ENCODE data around the gene BLVRB. TPM values are rescaled to one million over a fixed set of nuclear protein-coding genes. Genes with fewer than 3 reads are reported as not detected.
"Not testable (repeated sequence)": the region's sequence is repeated elsewhere in the genome, so short reads cannot be mapped to it uniquely, and the experiment has no call there.

Gene BLVRB
- total and polyA plus RNA-seq, 2 donors (not counting 3 experiments of a cell fraction or from before 2014, with no cell fraction given) = 30.8 to 113 TPM

DNA sequence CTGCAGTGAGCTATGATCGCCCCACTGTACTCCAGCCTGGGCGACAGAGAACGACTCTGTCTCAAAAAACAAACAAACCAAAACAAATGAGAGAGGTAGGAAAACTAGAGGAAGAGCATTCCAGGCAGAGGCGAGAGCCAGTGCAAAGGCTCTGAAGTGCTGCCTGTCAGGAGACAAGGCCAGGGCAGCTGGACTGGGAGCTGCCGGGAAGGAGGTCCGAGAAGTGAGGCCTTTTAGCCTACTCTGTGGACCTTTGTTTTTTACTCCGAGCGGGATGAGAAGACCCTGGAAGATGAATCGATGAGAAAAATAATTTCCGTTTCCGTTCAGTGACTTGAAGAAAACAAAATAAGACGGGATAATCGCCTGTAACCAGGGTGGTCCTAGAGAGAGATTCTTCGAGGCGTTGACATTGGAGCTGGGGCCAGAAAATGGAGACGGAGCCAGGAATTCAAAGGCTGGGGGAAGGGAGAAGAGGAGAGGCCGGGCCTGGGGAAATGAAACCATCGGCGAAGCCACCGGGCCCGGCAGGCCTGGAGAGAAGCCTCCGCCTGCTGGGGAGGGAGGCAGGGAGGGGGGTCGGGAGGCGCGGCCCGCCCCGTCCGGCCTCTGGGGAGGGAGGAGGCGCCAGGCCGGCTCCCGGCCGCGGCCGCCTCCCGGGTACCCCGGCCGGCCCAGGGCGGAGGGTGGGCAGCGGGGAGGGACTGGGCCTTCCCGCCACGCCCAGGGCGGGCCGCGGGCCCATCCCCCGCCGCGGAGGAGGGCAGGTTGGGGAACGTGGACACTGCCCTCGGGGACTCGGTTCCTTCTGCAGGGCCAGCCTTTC lies 31.9 kb downstream of the BLVRB start:
- H3K27me3 ChIP-seq (ENCODE audit: control insufficient read depth in 2 of 2, insufficient read depth in 2 of 2, low read length in 2 of 2) = no peaks in the 10 kb centered on the region
- dilution Hi-C loops (cut with MboI; ENCODE audit: extremely low pct_ligation_motif_present, low sequenced_read_pairs) (no loop called here), intact Hi-C loops (cut with micrococcal nuclease) (loop anchor here (1.0 kb wide), 2 partner anchors 8 to 10 kb away; partner anchors contain the start of gene SERTAD1)
- TF ChIP-seq GATA2 (IDR thresholded peaks at IDR 0.05; ENCODE audit: insufficient read depth, insufficient read length, low read depth, low read length) (no peak), POLR2A (IDR thresholded peaks at IDR 0.05; ENCODE audit: low read depth, low read length) (peak; percentile 90), MYC (IDR thresholded peaks at IDR 0.05; ENCODE audit: low read depth, low read length) (no peak), JUN (IDR thresholded peaks at IDR 0.05; ENCODE audit: borderline replicate concordance, insufficient read depth, insufficient read length, low read depth) (no peak), MAX (IDR thresholded peaks at IDR 0.05; ENCODE audit: insufficient read depth, insufficient read length) (no peak), EZH2 (IDR thresholded peaks at IDR 0.05; ENCODE audit: borderline replicate concordance, low read depth, low read length, severe bottlenecking) (no peak), FOS (IDR thresholded peaks at IDR 0.05; ENCODE audit: borderline replicate concordance, insufficient read depth, low read length) (no peak), POLR2AphosphoS5 (IDR thresholded peaks at IDR 0.05; ENCODE audit: insufficient read depth, low read depth, low read length) (peak; percentile 82), CTCF (IDR thresholded peaks at IDR 0.05; ENCODE audit: extremely low read depth in 1 of 2, insufficient read depth in 1 of 2, low read depth in 1 of 2, low read length in 2 of 2) (no peak)
- H3K79me2 ChIP-seq (ENCODE audit: control insufficient read depth, insufficient read depth, low read length) = no peaks in the 10 kb centered on the region
- POLR2A ChIA-PET = interaction anchor here (0.5 to 2.3 kb wide), 4 partner anchors 9 to 137 kb away, joined by 4 to 10 read pairs (median 7); no protein-coding TSS in a partner anchor
- no peaks in the 10 kb centered on the region for H4K20me1 ChIP-seq (replicated peaks; ENCODE audit: control insufficient read depth, extremely low read depth, insufficient read depth, low read length)
- H3K4me1 ChIP-seq (ENCODE audit: control insufficient read depth, extremely low read depth, insufficient read depth, low read length) = peaks cover 13% of the 10 kb centered on the region
- CTCF ChIA-PET = interaction anchor here (1.3 to 2.6 kb wide), 4 partner anchors 9 to 128 kb away, joined by 4 to 10 read pairs (median 9); no protein-coding TSS in a partner anchor
- peak overlapping the region; percentile 94 for H2AFZ ChIP-seq (ENCODE audit: low read depth, low read length)
- H3K9me3 ChIP-seq (replicated peaks; ENCODE audit: control insufficient read depth, insufficient read depth, low read length) = no peaks in the 10 kb centered on the region
- peak; percentile 89 for DNase-seq (ENCODE audit: low read depth, low spot score)
- BruUV-seq (replicated peaks) = TSS peak; percentile 96
- FAIRE-seq = peak; percentile 92
- H3K4me2 ChIP-seq (ENCODE audit: insufficient read depth, low read length) = peak overlapping the region; percentile 91
- peak overlapping the region; percentile 97 for H3K27ac ChIP-seq (ENCODE audit: insufficient read depth, low read depth, low read length)
- peak overlapping the region; percentile 99 for H3K9ac ChIP-seq (replicated peaks; ENCODE audit: extremely low read depth, insufficient read depth, low read length)
- H3K4me3 ChIP-seq (replicated peaks in 1 of 3; ENCODE audit: insufficient read depth in 1 of 3, low read depth in 1 of 3, low read length in 3 of 3) = peak overlapping the region; percentile 28 to 76 (median 33)
- no peaks in the 10 kb centered on the region for H3K9me1 ChIP-seq (replicated peaks; ENCODE audit: control insufficient read depth, extremely low read depth, insufficient read depth, low read length)
- no peaks in the 10 kb centered on the region for H3K36me3 ChIP-seq (ENCODE audit: control insufficient read depth in 2 of 2, extremely low read depth in 1 of 2, insufficient read depth in 2 of 2, low read length in 2 of 2)

DNA sequence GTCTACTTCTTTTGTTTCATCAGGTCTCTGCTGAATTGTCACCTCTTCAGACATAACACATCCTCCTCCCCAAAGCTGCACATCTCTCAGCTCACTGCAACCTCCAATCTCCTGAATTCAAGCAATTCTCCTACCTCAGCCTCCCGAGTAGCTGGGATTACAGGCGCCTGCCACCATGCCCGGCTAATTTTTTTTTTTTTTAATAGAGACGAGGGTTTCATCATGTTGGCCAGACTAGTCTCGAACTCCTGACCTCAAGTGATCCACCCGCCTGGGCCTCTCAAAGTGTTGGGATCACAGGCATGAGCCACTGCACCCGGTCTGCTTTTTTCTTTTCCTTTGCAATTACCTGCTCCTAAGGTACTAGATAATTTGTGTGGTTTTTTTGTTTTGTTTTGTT lies 32.8 kb downstream of the BLVRB start:
- peak overlapping the region; percentile 91 for H3K4me2 ChIP-seq (ENCODE audit: insufficient read depth, low read length)
- H3K9me1 ChIP-seq (replicated peaks; ENCODE audit: control insufficient read depth, extremely low read depth, insufficient read depth, low read length); dilution Hi-C loops (cut with MboI; ENCODE audit: extremely low pct_ligation_motif_present, low sequenced_read_pairs); H4K20me1 ChIP-seq (replicated peaks; ENCODE audit: control insufficient read depth, extremely low read depth, insufficient read depth, low read length); FAIRE-seq; DNase-seq (ENCODE audit: low read depth, low spot score); H3K36me3 ChIP-seq (ENCODE audit: control insufficient read depth in 2 of 2, extremely low read depth in 1 of 2, insufficient read depth in 2 of 2, low read length in 2 of 2); H3K9me3 ChIP-seq (replicated peaks; ENCODE audit: control insufficient read depth, insufficient read depth, low read length); H3K27me3 ChIP-seq (ENCODE audit: control insufficient read depth in 2 of 2, insufficient read depth in 2 of 2, low read length in 2 of 2); H3K79me2 ChIP-seq (ENCODE audit: control insufficient read depth, insufficient read depth, low read length); H2AFZ ChIP-seq (ENCODE audit: low read depth, low read length); BruUV-seq (replicated peaks): not testable (repeated sequence)
- H3K4me3 ChIP-seq (replicated peaks in 1 of 3; ENCODE audit: insufficient read depth in 1 of 3, low read depth in 1 of 3, low read length in 3 of 3) = peak overlapping the region in 1 of 3 experiments; percentile 76
- intact Hi-C loops (cut with micrococcal nuclease) = loop anchor here (1.0 kb wide), 2 partner anchors 7 to 11 kb away; partner anchors contain the start of gene SERTAD1
- POLR2A ChIA-PET = interaction anchor here (0.5 to 2.3 kb wide), 4 partner anchors 8 to 138 kb away, joined by 4 to 10 read pairs (median 7); no protein-coding TSS in a partner anchor
- H3K9ac ChIP-seq (replicated peaks; ENCODE audit: extremely low read depth, insufficient read depth, low read length) = peak overlapping the region; percentile 99
- peak overlapping the region; percentile 97 for H3K27ac ChIP-seq (ENCODE audit: insufficient read depth, low read depth, low read length)
- peaks cover 13% of the 10 kb centered on the region for H3K4me1 ChIP-seq (ENCODE audit: control insufficient read depth, extremely low read depth, insufficient read depth, low read length)
- CTCF ChIA-PET = interaction anchor here (1.3 to 2.6 kb wide), 4 partner anchors 10 to 127 kb away, joined by 4 to 10 read pairs (median 9); no protein-coding TSS in a partner anchor
